RWPE1 (cell line): ENCODE data around the gene NFYB.

ENCODE experiments used
- CTCF ChIA-PET: fragments of 350-600 bp; sonication (Branson Sonifier 250); formaldehyde crosslinking; extraction: SDS; loops from one replicate; lab custom pipeline; 2021; lab: Yijun Ruan, JAX
- POLR2A ChIA-PET: fragments of 400-600 bp; formaldehyde crosslinking; extraction: SDS; loops from one replicate; lab custom pipeline; 2020; ENCODE audit warnings: antibody characterized with exemption; ENCODE audit not compliant: low non-redundant PET; lab: Yijun Ruan, JAX
- DNase-seq: peaks from one replicate; pipeline ENCODE4 v3.0.0; 2012; ENCODE audit warnings: low spot score
- H3K27ac ChIP-seq: fragments of 450-650 bp; 2 replicates; pipeline ENCODE4 v1.5.1; 2017
- TF ChIP-seq, protein P1 (sequence below): fragments of 450-650 bp; conservative IDR thresholded peaks from 2 replicates; pipeline ENCODE4 v1.5.1; 2017; ENCODE audit warnings: low read depth, mild to moderate bottlenecking

NFYB gene

DNA sequence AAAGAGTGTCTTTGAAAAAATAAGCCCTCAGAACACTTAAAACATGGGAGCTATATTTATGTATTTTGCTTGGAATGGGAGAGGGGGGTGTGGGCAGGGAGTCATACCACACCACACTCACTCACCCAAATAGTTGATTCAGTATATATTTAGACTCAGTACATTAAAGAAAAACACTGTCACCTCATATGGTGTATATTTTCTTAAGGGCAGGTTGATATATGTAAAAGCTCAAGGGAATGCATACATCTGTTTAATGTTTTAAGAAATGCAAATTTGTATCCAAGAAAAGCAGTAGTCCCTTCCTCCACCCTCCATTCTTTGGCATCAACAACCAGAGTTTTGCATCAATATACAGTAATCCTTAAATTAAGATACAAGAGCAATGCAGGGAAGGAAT, 1.4 kb downstream of the NFYB start:
- H3K27ac ChIP-seq = no peak overlapping the region
- ChIA-PET CTCF (interaction anchor here (1.8 kb wide), 1 partner anchor 28 kb away, joined by 6 read pairs; no protein-coding TSS in a partner anchor), POLR2A (no interaction called here)
- no peak for DNase-seq
- TF ChIP-seq, protein P1, sequence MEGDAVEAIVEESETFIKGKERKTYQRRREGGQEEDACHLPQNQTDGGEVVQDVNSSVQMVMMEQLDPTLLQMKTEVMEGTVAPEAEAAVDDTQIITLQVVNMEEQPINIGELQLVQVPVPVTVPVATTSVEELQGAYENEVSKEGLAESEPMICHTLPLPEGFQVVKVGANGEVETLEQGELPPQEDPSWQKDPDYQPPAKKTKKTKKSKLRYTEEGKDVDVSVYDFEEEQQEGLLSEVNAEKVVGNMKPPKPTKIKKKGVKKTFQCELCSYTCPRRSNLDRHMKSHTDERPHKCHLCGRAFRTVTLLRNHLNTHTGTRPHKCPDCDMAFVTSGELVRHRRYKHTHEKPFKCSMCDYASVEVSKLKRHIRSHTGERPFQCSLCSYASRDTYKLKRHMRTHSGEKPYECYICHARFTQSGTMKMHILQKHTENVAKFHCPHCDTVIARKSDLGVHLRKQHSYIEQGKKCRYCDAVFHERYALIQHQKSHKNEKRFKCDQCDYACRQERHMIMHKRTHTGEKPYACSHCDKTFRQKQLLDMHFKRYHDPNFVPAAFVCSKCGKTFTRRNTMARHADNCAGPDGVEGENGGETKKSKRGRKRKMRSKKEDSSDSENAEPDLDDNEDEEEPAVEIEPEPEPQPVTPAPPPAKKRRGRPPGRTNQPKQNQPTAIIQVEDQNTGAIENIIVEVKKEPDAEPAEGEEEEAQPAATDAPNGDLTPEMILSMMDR = no peak

DNA sequence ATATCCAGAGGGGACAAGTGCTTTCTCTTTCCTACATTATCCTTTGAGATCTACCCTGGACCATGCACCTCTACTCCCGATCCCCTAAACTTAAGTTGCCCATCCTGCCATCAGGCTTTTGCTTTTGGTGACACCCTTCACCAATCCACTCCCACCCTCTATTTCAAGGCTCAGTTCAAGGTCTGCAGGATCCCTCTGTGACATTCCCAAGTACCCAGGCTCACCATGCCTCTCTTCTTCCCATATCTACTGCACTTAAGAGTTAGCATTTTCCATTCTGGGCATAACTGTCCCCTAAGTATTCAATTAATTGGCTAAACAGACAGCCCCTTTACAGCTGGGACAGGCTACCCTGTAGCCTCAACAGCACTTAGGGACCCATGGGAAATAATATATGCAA, 3.1 kb downstream of the NFYB start:
- CTCF ChIA-PET = no interaction called here
- TF ChIP-seq, protein P1 = no peak
- no peak overlapping the region for H3K27ac ChIP-seq
- POLR2A ChIA-PET = no interaction called here
- DNase-seq = no peak

DNA sequence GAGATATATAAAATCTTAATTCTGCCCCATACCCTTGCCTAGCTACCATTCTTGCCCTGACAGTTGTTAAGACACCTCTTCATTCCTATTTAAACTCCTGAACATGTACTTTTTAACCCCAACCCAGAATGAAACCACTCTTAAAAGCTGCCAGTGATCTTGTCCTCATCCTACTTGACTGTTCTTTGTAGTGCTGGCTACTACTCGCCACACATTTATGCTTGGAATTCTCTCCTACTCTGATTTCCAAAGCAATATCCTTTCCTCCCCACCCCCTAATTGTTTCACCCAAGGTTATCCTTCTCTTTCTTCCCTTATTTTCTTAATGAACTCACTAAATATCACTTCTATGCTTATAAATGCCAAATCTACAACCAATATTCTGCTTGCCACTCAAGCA, 4.1 kb downstream of the NFYB start:
- POLR2A ChIA-PET = interaction anchor here (0.8 kb wide), 1 partner anchor 8 kb away, joined by 8 read pairs; no protein-coding TSS in a partner anchor
- DNase-seq = no peak
- TF ChIP-seq, protein P1 = no peak
- CTCF ChIA-PET = no interaction called here
- no peak overlapping the region for H3K27ac ChIP-seq

DNA sequence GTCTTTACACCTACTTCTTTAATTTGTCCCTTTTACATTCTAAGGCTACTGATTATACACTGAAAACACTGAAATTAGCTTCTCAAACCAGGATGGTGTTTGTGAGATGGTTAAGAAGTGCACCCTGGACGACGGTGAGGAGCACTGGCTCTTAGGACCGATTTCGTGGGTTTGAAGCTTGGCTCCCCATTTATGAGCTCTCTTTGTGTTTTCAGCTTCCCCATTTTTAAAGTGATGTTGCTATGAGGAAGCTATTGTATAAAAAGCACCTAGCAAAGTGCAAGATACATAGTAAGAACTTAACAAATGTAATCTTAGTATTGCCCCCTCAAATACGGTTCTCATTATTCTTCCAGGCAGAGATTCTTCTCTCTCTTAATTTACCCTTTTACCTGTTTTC, 4.7 kb downstream of the NFYB start:
- TF ChIP-seq, protein P1 = no peak
- H3K27ac ChIP-seq = no peak overlapping the region
- ChIA-PET CTCF (no interaction called here), POLR2A (interaction anchor here (0.8 kb wide), 1 partner anchor 8 kb away, joined by 8 read pairs; no protein-coding TSS in a partner anchor)
- no peak for DNase-seq

DNA sequence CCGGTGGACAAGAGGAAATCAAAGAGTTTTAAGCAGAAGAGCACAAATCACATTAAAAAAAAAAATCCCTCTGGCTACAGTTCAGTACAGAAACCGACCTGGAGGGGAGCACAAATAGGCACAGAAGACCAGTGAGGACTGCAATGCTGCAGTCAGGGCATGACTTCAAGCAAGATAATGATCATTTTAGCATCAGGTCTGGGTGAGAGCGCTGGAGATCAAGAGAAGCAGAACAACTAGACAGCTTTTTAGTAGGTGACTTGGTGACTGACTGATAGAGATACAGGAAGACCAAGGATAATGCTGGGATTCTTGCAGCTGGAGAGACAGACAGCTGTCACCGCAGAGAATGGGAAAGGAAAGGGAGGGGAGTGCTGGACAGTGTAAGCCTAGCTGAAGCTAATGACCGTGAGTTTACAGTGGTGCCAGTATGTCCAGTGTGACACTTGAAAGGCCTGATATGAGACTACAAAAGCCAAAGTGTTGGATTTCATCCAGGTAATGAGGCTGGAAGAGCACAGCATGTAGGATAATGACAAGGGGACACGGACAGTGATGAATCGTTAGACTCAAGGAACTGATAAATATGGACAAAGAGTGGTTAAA, 5.6 kb downstream of the NFYB start:
- TF ChIP-seq, protein P1 = no peak
- ChIA-PET POLR2A (no interaction called here), CTCF (no interaction called here)
- no peak overlapping the region for H3K27ac ChIP-seq
- no peak for DNase-seq

DNA sequence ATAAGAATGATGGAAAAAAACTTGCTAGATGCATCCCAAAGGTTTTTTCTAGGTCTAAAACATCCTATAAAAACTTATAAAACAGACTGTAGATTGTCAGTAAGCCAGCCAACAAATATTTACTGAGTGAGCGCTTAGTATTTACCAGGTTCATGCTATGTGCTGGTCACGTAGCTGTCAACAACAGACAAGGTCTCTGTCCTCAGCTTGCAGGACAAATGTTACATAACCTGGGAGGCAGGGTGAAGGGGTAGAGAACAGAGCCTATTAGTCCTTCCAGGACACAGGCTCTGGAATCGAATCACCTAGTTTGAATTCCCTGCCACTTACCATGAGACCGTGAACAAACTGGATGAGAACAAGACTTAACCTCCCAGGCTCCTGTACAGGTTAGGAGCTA, 6.4 kb downstream of the NFYB start:
- ChIA-PET CTCF (no interaction called here), POLR2A (no interaction called here)
- no peak overlapping the region for H3K27ac ChIP-seq
- TF ChIP-seq, protein P1 = no peak
- DNase-seq = no peak
